ENCODE results near the gene KIF16B.

Gene KIF16B

DNA sequence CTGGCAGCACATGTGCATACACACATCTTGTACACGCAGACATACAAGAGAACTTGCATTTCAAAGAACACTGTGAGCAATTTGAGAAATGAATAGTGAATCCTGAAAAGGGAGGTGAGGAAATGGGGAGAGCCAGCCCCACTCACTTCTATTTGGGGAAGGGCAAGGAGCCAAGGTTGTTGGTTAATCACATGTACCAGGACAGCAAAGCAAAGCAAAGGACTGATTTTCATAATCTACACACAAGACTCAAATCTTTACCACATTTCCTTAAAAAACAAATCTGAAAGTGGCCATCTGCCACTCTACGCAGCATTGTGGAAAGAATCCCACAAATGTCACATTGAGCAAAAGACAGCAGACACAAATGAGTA, 35.0 kb upstream of the KIF16B start:
- Histone ChIP-seq H3K4me3 (ENCODE audit: insufficient read depth in 1 of 2, low read depth in 1 of 2, low read length in 2 of 2) (no peak overlapping the region), H3K4ac (ENCODE audit: low read depth in 1 of 2, low read length in 2 of 2) (no peak overlapping the region), H2BK12ac (ENCODE audit: low read length in 2 of 2) (no peak overlapping the region), H3K27ac (ENCODE audit: low read length, poor library complexity, severe bottlenecking) (no peak overlapping the region), H2BK15ac (ENCODE audit: low read depth, poor library complexity, severe bottlenecking) (no peak overlapping the region), H4K91ac (ENCODE audit: low read length) (no peak overlapping the region), H3K4me2 (ENCODE audit: low read length, poor library complexity, severe bottlenecking) (no peak overlapping the region), H2BK120ac (ENCODE audit: low read depth, low read length) (no peak overlapping the region), H3K9ac (ENCODE audit: low read length) (no peak overlapping the region), H3K18ac (ENCODE audit: low read depth in 1 of 2, low read length in 2 of 2) (no peak overlapping the region), H3K79me1 (replicated peaks; ENCODE audit: low read length, poor library complexity, severe bottlenecking) (no peaks in the 10 kb centered on the region), H2AK5ac (ENCODE audit: low read length, severe bottlenecking) (no peak overlapping the region), H3K27me3 (ENCODE audit: control insufficient read depth in 1 of 2, insufficient read depth in 1 of 2, low read length in 2 of 2) (peaks cover 0 to 17% of the 10 kb centered on the region in 2 experiments), H4K8ac (ENCODE audit: low read length) (no peak overlapping the region), H3K14ac (ENCODE audit: low read length in 2 of 2) (no peak overlapping the region), H3K4me1 (ENCODE audit: control insufficient read depth, insufficient read depth, low read depth, low read length) (no peaks in the 10 kb centered on the region), H2AFZ (ENCODE audit: low read depth, low read length) (no peak overlapping the region), H3K36me3 (ENCODE audit: control insufficient read depth in 1 of 2, insufficient read depth in 2 of 2, low read depth in 1 of 2, low read length in 2 of 2) (no peaks in the 10 kb centered on the region), H3K9me3 (ENCODE audit: control insufficient read depth, low read length) (no peaks in the 10 kb centered on the region), H3K23ac (ENCODE audit: low read length in 2 of 2) (no peak overlapping the region), H2BK5ac (ENCODE audit: low read depth, low read length, poor library complexity, severe bottlenecking) (no peak overlapping the region)
- no peak for DNase-seq
- 100% methylated on average over 1 of the region's 2 CpGs for WGBS

DNA sequence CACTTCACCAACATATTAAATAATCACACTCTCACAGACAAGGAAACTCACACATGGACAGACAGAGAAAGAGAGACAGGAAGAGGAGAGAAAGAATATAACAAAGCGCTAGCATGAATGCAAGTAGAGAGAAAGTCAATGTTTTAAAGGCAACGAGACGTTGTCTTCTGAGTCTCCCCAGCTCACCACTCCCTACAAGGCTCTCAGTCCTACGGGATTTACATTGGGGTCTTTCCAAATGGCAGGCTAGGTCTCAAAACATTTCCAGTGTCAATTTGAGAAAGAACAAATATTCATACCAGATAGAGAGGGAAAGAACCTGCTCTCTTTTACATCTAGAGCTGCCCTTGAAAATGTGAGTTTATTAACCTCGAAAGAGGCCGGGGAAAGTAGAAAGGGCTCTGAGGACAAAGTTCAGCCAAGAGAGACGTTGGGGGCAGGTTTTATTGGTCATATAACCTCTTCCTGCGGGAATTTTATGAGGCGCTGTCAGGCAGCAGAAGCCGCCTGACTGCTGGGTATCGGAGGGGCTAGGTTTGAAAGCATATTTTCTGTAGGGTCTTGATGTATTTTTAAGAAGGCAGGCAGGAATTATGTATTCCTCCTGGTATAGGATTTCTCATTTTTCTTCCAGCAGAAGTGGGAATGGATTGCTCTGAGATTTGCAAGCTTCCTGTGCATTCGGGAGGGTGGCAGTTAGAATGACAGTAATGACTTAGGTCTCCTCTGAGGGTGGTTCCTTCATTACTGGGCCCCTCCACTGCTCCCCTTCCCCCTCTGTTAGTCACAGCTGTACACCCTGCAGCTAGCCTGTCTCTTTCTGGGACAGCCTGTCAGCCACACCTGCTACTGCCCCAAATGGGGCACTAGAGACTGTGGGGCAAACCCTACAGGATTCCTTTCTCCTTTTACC, 34.4 kb upstream of the KIF16B start:
- no peaks in the 10 kb centered on the region for H3K36me3 ChIP-seq (ENCODE audit: control insufficient read depth in 1 of 2, insufficient read depth in 2 of 2, low read depth in 1 of 2, low read length in 2 of 2)
- no peak overlapping the region for H2AFZ ChIP-seq (ENCODE audit: low read depth, low read length)
- WGBS, result 48% methylated on average over 10 of the region's 12 CpGs
- no peak overlapping the region for H3K4ac ChIP-seq (ENCODE audit: low read depth in 1 of 2, low read length in 2 of 2)
- no peak overlapping the region for H3K23ac ChIP-seq (ENCODE audit: low read length in 2 of 2)
- H4K8ac ChIP-seq (ENCODE audit: low read length), result no peak overlapping the region
- no peaks in the 10 kb centered on the region for H3K79me1 ChIP-seq (replicated peaks; ENCODE audit: low read length, poor library complexity, severe bottlenecking)
- H2BK12ac ChIP-seq (ENCODE audit: low read length in 2 of 2), result no peak overlapping the region
- no peak overlapping the region for H4K91ac ChIP-seq (ENCODE audit: low read length)
- no peak overlapping the region for H2BK15ac ChIP-seq (ENCODE audit: low read depth, poor library complexity, severe bottlenecking)
- H2BK120ac ChIP-seq (ENCODE audit: low read depth, low read length), result no peak overlapping the region
- no peaks in the 10 kb centered on the region for H3K4me1 ChIP-seq (ENCODE audit: control insufficient read depth, insufficient read depth, low read depth, low read length)
- H3K14ac ChIP-seq (ENCODE audit: low read length in 2 of 2), result no peak overlapping the region
- H3K4me2 ChIP-seq (ENCODE audit: low read length, poor library complexity, severe bottlenecking), result no peak overlapping the region
- no peak overlapping the region for H3K4me3 ChIP-seq (ENCODE audit: insufficient read depth in 1 of 2, low read depth in 1 of 2, low read length in 2 of 2)
- no peak overlapping the region for H2BK5ac ChIP-seq (ENCODE audit: low read depth, low read length, poor library complexity, severe bottlenecking)
- no peaks in the 10 kb centered on the region for H3K9me3 ChIP-seq (ENCODE audit: control insufficient read depth, low read length)
- H3K9ac ChIP-seq (ENCODE audit: low read length), result no peak overlapping the region
- no peak overlapping the region for H2AK5ac ChIP-seq (ENCODE audit: low read length, severe bottlenecking)
- no peak overlapping the region for H3K27ac ChIP-seq (ENCODE audit: low read length, poor library complexity, severe bottlenecking)
- peaks cover 0 to 17% of the 10 kb centered on the region in 2 experiments for H3K27me3 ChIP-seq (ENCODE audit: control insufficient read depth in 1 of 2, insufficient read depth in 1 of 2, low read length in 2 of 2)
- no peak for DNase-seq
- H3K18ac ChIP-seq (ENCODE audit: low read depth in 1 of 2, low read length in 2 of 2), result no peak overlapping the region

- H2BK12ac ChIP-seq (ENCODE audit: low read length in 2 of 2), result no peak overlapping the region
- H4K8ac ChIP-seq (ENCODE audit: low read length), result no peak overlapping the region
- DNase-seq, result no peak
- no peak overlapping the region for H3K27ac ChIP-seq (ENCODE audit: low read length, poor library complexity, severe bottlenecking)
- H3K27me3 ChIP-seq (ENCODE audit: control insufficient read depth in 1 of 2, insufficient read depth in 1 of 2, low read length in 2 of 2), result peaks cover 0 to 16% of the 10 kb centered on the region in 2 experiments
- no peaks in the 10 kb centered on the region for H3K79me1 ChIP-seq (replicated peaks; ENCODE audit: low read length, poor library complexity, severe bottlenecking)
- no peak overlapping the region for H2AK5ac ChIP-seq (ENCODE audit: low read length, severe bottlenecking)
- H3K14ac ChIP-seq (ENCODE audit: low read length in 2 of 2), result no peak overlapping the region
- H3K9ac ChIP-seq (ENCODE audit: low read length), result no peak overlapping the region
- H2BK120ac ChIP-seq (ENCODE audit: low read depth, low read length), result no peak overlapping the region
- H2BK15ac ChIP-seq (ENCODE audit: low read depth, poor library complexity, severe bottlenecking), result no peak overlapping the region
- no peaks in the 10 kb centered on the region for H3K9me3 ChIP-seq (ENCODE audit: control insufficient read depth, low read length)
- H3K4me1 ChIP-seq (ENCODE audit: control insufficient read depth, insufficient read depth, low read depth, low read length), result no peaks in the 10 kb centered on the region
- H3K4me3 ChIP-seq (ENCODE audit: insufficient read depth in 1 of 2, low read depth in 1 of 2, low read length in 2 of 2), result no peak overlapping the region
- H3K4ac ChIP-seq (ENCODE audit: low read depth in 1 of 2, low read length in 2 of 2), result no peak overlapping the region
- H2BK5ac ChIP-seq (ENCODE audit: low read depth, low read length, poor library complexity, severe bottlenecking), result no peak overlapping the region
- H3K36me3 ChIP-seq (ENCODE audit: control insufficient read depth in 1 of 2, insufficient read depth in 2 of 2, low read depth in 1 of 2, low read length in 2 of 2), result no peaks in the 10 kb centered on the region
- H3K18ac ChIP-seq (ENCODE audit: low read depth in 1 of 2, low read length in 2 of 2), result no peak overlapping the region
- H3K23ac ChIP-seq (ENCODE audit: low read length in 2 of 2), result no peak overlapping the region
- H4K91ac ChIP-seq (ENCODE audit: low read length), result no peak overlapping the region
- no peak overlapping the region for H2AFZ ChIP-seq (ENCODE audit: low read depth, low read length)
- 93% methylated on average over 3 of the region's 3 CpGs for WGBS
- no peak overlapping the region for H3K4me2 ChIP-seq (ENCODE audit: low read length, poor library complexity, severe bottlenecking)
Observed at GRCh38 chr20:16606468-16607070, 33.3 kb upstream of the KIF16B start.

GRCh38 chr20:16601047-16601446, 27.8 kb upstream of the KIF16B start:
- peaks cover 0 to 5% of the 10 kb centered on the region in 2 experiments for H3K27me3 ChIP-seq (ENCODE audit: control insufficient read depth in 1 of 2, insufficient read depth in 1 of 2, low read length in 2 of 2)
- no peak overlapping the region for H3K14ac ChIP-seq (ENCODE audit: low read length in 2 of 2)
- no peaks in the 10 kb centered on the region for H3K36me3 ChIP-seq (ENCODE audit: control insufficient read depth in 1 of 2, insufficient read depth in 2 of 2, low read depth in 1 of 2, low read length in 2 of 2)
- no peak overlapping the region for H3K27ac ChIP-seq (ENCODE audit: low read length, poor library complexity, severe bottlenecking)
- no peak overlapping the region for H4K8ac ChIP-seq (ENCODE audit: low read length)
- DNase-seq, result no peak
- H3K4me3 ChIP-seq (ENCODE audit: insufficient read depth in 1 of 2, low read depth in 1 of 2, low read length in 2 of 2), result no peak overlapping the region
- no peak overlapping the region for H3K18ac ChIP-seq (ENCODE audit: low read depth in 1 of 2, low read length in 2 of 2)
- no peak overlapping the region for H2AK5ac ChIP-seq (ENCODE audit: low read length, severe bottlenecking)
- H3K9ac ChIP-seq (ENCODE audit: low read length), result no peak overlapping the region
- WGBS, result 97% methylated on average over 2 of the region's 2 CpGs
- H3K4me2 ChIP-seq (ENCODE audit: low read length, poor library complexity, severe bottlenecking), result no peak overlapping the region
- H4K91ac ChIP-seq (ENCODE audit: low read length), result no peak overlapping the region
- H2BK15ac ChIP-seq (ENCODE audit: low read depth, poor library complexity, severe bottlenecking), result no peak overlapping the region
- no peaks in the 10 kb centered on the region for H3K9me3 ChIP-seq (ENCODE audit: control insufficient read depth, low read length)
- no peak overlapping the region for H3K4ac ChIP-seq (ENCODE audit: low read depth in 1 of 2, low read length in 2 of 2)
- no peak overlapping the region for H3K23ac ChIP-seq (ENCODE audit: low read length in 2 of 2)
- H2BK12ac ChIP-seq (ENCODE audit: low read length in 2 of 2), result no peak overlapping the region
- H3K4me1 ChIP-seq (ENCODE audit: control insufficient read depth, insufficient read depth, low read depth, low read length), result no peaks in the 10 kb centered on the region
- H3K79me1 ChIP-seq (replicated peaks; ENCODE audit: low read length, poor library complexity, severe bottlenecking), result no peaks in the 10 kb centered on the region
- H2BK120ac ChIP-seq (ENCODE audit: low read depth, low read length), result no peak overlapping the region
- H2AFZ ChIP-seq (ENCODE audit: low read depth, low read length), result no peak overlapping the region
- H2BK5ac ChIP-seq (ENCODE audit: low read depth, low read length, poor library complexity, severe bottlenecking), result no peak overlapping the region

Measured in mesenchymal stem cell (in vitro differentiated cells and primary cell).